Activated naive CD8-positive, alpha-beta T cell (primary cell): ENCODE data around the gene CDH24.

Experiments
- H3K27ac Mint-ChIP-seq: one replicate; pipeline ENCODE4 v1.8.0; 2021; ENCODE audit warnings: mixed read lengths
- H3K27me3 Mint-ChIP-seq: one replicate; pipeline ENCODE4 v1.8.0; 2021; ENCODE audit warnings: mixed read lengths
- H3K36me3 Mint-ChIP-seq: one replicate; pipeline ENCODE4 v1.8.0; 2021; ENCODE audit warnings: mixed read lengths
- H3K4me1 Mint-ChIP-seq: one replicate; pipeline ENCODE4 v1.8.0; 2021; ENCODE audit warnings: low read depth, mixed read lengths
- H3K4me3 Mint-ChIP-seq: one replicate; pipeline ENCODE4 v1.8.0; 2021; ENCODE audit warnings: mild to moderate bottlenecking, mixed read lengths
- H3K9me3 Mint-ChIP-seq: one replicate; pipeline ENCODE4 v1.8.0; 2021; ENCODE audit warnings: low read depth, mixed read lengths

CDH24 gene

DNA sequence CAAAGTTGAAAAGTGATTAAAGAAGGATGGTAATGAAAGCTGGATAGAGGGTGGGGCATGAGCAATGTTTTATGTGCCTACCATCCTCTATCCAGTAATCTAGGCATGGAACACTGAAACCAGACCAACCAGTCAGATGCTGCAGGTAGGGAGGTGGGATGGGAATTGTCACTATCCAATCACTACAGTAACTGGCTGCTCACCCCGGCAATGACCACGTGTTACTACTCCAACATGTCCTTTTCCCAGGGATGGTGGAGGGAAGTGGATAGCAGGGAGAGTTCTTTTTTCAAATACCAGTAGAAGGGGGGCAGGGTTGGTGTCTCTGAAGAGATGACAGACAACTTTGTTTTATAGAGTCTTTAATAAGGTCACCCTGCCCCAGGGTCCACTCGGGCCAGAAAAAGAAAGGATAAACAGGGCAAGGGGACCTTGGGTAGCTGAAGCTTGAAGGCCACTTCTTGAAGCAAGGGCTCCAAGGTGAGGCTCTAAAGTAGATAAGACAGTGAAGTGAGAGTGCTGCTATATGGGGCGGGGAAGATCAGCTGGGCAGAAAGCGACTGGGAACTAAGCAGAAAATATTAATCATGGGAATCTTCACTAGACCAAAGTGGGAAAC lies 14.7 kb upstream of the CDH24 start:
- H3K27ac Mint-ChIP-seq: peak overlapping the region; percentile 98
- H3K27me3 Mint-ChIP-seq: no peaks in the 10 kb centered on the region
- H3K9me3 Mint-ChIP-seq: no peaks in the 10 kb centered on the region
- peaks cover 40% of the 10 kb centered on the region for H3K4me1 Mint-ChIP-seq
- H3K4me3 Mint-ChIP-seq: peak overlapping the region; percentile 99
- peaks cover 6% of the 10 kb centered on the region for H3K36me3 Mint-ChIP-seq

DNA sequence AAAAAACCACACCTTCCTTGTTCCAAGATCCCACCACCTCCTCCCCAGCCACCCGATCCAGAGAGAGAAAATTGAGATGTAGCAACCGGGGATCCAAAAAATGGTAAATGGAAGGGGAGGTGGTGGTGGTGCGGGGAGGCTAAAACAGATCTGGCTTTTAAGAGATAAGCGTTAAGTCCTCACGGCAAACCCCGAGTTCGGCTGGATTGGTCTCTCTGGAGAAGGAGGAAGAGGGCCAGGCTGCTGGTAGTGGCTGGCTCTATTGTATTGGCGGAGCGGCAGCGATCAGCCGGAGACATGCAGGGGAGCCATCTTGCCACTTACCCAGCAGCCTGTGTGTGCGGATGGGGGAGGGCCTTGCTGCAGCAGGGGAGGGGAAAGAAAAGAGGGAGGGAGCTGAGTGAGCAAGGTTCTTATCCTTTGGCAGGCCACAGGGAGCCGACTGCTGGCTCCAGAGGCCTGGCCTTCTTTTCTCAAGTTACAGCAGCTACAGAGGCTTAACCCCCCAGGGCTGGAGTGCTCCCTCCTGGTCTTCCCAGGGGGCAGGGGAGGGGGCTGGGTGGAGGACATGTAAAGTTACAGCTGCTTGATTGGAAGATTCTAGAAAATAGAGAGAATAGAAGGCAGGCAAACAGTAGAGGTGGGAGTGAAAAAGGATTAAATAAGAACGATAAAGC lies 14.1 kb upstream of the CDH24 start:
- peak overlapping the region; percentile 98 for H3K27ac Mint-ChIP-seq
- H3K4me1 Mint-ChIP-seq: peaks cover 38% of the 10 kb centered on the region
- peaks cover 6% of the 10 kb centered on the region for H3K36me3 Mint-ChIP-seq
- peak overlapping the region; percentile 99 for H3K4me3 Mint-ChIP-seq
- no peaks in the 10 kb centered on the region for H3K9me3 Mint-ChIP-seq
- no peaks in the 10 kb centered on the region for H3K27me3 Mint-ChIP-seq

DNA sequence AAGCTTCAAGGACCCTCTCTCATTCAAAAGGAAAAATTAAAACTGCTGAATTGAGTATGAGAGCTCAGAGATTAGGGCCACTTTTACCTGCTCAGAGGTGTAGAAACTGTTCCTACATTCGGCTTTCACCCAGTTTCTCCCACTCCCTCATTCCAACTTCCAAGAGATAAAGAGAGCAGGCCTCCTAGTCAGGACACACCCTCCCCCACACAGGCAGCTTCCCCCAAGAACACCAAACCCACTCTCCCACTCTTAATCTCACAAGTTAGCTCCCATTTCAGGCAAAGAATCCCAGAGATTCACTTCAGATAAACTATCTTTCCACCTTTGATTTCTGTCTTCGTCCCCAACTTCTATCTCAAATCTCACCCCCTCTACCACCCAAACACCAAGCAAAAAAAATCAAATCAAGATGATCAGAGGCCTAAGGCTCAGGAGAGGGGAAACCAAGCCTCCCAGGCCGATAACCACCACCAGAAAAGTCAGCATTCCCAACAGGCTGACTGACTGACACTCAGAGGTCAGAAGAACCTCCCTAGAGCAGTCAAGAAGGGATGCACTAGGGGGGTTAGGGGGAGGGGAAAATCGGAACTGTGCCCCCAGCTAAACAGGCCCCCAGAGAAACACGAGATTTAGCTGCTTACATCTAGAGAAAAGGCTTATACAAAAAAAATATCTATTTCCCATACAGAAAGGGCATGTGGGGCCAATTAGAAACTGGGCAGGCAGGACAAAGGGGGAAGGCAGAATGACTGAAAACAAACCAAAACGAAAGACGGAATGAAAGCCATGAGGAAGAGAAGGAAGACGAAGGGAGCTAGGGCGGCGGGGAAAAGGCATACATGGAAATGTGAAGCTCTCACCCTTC lies 13.2 kb upstream of the CDH24 start:
- no peaks in the 10 kb centered on the region for H3K27me3 Mint-ChIP-seq
- H3K9me3 Mint-ChIP-seq: no peaks in the 10 kb centered on the region

GRCh38 chr14:23069413-23069806 lies 12.1 kb upstream of the CDH24 start:
- Mint-ChIP-seq H3K9me3 (no peaks in the 10 kb centered on the region), H3K27me3 (no peaks in the 10 kb centered on the region), H3K27ac (peak overlapping the region; percentile 50), H3K36me3 (peaks cover 4% of the 10 kb centered on the region), H3K4me3 (peak overlapping the region; percentile 75), H3K4me1 (peaks cover 42% of the 10 kb centered on the region)

More for the DNA sequence above, 13.2 kb upstream of the CDH24 start:
- Mint-ChIP-seq H3K27ac (peak overlapping the region; percentile 98), H3K4me1 (peaks cover 44% of the 10 kb centered on the region), H3K4me3 (peak overlapping the region; percentile 99), H3K36me3 (peaks cover 6% of the 10 kb centered on the region)

DNA sequence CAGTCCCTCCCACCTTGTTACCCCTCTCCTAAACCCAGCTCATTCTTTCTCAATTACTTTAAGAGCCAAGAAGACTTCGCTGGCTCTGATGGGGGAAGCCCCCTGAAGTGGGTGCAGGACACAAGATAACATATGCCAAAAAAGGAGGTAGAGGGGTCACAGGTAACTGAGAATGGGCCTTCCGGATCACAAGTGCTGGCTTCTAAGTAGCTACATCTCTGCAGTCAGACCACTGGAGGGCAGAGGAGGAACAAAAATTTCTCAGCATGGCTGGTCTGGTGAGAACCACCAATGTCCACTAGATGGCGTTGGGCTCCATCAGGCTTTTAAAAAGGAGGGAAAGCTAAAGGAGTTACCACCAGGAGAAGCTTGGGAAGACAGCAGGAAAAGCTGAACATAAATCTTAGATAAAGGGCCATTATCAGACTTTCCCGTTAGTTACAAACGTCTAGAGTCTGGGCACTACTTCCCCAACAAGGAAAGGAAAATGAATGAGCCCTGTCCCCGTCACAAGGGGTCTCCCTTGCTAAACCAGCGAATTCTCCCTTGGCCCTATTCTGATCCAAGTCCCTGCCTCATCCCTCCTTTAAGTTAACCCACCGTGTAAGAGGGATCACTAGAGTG lies 11.6 kb upstream of the CDH24 start:
- Mint-ChIP-seq H3K9me3 (no peaks in the 10 kb centered on the region), H3K27ac (peak overlapping the region; percentile 68), H3K27me3 (no peaks in the 10 kb centered on the region), H3K36me3 (peaks cover 4% of the 10 kb centered on the region), H3K4me1 (peaks cover 42% of the 10 kb centered on the region), H3K4me3 (peak overlapping the region; percentile 75)

DNA sequence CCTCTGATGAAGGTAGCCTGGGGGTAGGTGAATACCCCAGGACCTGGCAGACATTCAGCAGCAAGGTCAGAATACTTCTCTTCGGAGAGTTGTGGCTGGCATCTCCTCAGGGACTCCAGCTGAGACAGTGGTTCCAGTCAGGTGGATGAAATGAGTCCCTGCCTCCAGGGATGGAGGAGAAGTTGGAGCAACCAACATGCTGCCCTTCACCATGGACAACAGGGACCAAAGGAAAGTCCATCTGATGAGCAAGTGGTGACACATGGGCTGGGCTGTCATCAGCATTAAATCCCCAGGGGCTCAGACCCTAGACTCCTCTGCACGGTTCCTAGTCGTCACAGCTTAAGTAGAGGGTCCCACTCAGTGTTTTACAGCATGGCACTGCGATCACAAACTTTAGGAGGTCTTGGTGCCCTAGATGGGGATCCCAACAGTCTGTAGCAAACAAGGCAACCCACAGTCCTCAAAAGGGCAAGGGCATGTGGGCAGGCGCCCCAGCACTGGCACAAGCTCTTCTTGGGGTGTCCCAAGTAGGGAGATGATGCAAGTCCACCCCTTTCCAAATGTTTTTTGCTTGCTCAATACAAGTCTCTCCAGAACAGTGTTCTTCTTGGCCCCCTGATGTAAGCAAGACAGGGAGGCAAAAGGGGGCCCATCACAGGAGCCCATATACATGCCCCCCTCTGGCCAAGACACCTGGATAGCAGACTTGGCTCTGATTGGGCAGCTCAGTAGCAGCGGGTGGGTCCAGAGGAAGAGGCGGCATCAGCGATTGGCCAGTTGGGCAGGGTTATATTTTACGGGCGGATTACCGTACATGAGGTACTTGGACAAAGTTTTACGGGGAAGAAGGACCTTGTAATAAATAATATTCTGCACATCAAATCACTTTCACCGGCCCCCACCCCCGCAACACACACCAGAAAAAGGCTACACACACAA lies 10.8 kb upstream of the CDH24 start:
- Mint-ChIP-seq H3K9me3 (no peaks in the 10 kb centered on the region), H3K4me3 (peak overlapping the region; percentile 75), H3K27ac (peak overlapping the region; percentile 68), H3K4me1 (peaks cover 42% of the 10 kb centered on the region), H3K36me3 (peaks cover 4% of the 10 kb centered on the region), H3K27me3 (no peaks in the 10 kb centered on the region)

DNA sequence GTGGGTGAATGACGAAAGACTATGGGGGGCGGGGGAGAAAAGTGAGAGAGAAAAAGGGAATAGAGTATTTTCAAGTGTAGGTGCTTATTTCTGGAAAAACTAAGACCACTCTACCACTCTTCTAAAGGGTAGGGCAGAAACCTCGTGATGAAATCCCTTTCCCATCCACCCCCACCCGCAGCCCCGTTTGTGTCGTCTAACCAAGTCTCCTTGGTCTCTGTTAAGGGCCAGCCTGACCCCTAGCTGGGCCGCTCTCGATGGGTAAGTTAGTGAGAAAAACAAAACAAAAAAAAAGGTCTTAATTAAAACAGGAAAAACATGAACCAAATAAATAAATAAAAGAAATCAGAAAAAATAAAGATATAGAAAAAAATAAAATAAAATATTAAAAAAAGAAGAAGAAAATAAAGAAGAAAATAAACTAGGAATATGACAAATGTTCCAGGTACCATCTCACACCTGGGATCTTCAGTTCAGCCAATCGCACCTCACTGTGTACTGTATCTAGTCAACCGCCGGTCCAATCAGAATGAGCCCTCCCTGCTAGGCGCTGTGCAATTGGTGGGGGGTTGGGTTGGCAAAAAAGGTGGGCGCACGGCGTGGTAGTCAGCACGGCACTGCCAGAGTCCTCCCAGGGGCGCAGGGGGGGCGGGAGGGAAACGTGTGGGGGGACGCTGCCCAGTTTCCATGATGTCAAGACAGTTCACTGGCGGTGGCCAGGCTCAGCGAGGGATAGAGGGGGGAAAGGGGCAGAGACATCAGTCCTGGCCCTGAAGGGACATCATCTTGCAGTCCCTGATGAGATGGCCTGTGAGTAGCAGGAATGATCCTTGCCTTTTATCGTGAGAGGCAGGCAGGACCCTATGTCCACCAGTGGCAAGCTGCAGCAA lies 9.8 kb upstream of the CDH24 start:
- no peaks in the 10 kb centered on the region for H3K9me3 Mint-ChIP-seq
- no peak overlapping the region for H3K4me3 Mint-ChIP-seq
- H3K4me1 Mint-ChIP-seq: peaks cover 36% of the 10 kb centered on the region
- H3K36me3 Mint-ChIP-seq: peaks cover 4% of the 10 kb centered on the region
- no peak overlapping the region for H3K27ac Mint-ChIP-seq
- H3K27me3 Mint-ChIP-seq: no peaks in the 10 kb centered on the region

GRCh38 chr14:23066368-23066767 lies 9.0 kb upstream of the CDH24 start:
- Mint-ChIP-seq H3K27ac (no peak overlapping the region), H3K27me3 (no peaks in the 10 kb centered on the region), H3K4me1 (peaks cover 29% of the 10 kb centered on the region), H3K4me3 (no peak overlapping the region), H3K36me3 (peaks cover 4% of the 10 kb centered on the region), H3K9me3 (no peaks in the 10 kb centered on the region)

GRCh38 chr14:23063601-23064000 lies 6.3 kb upstream of the CDH24 start:
- no peak overlapping the region for H3K27ac Mint-ChIP-seq
- H3K36me3 Mint-ChIP-seq: no peaks in the 10 kb centered on the region
- H3K27me3 Mint-ChIP-seq: no peaks in the 10 kb centered on the region
- no peak overlapping the region for H3K4me3 Mint-ChIP-seq
- no peaks in the 10 kb centered on the region for H3K9me3 Mint-ChIP-seq
- H3K4me1 Mint-ChIP-seq: peaks cover 7% of the 10 kb centered on the region

DNA sequence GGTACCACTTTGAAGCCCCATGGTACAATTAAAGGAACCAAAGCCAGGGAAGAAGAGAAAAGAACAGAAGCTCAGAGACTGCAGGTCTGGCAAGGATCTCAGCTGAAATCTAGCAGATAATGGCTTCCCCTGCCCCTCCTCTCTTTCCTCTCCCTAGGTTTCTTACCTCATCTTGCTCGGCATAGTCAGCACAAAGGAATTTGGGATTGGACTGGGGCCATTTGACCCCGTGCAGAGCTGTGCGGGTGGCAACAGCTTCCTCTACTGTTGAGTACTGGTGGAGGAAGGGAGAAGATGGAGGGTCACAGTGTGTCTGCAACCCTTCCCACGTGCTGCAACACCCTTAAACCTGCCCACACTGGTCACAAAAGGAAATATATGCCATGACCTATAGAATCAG lies 4.7 kb upstream of the CDH24 start:
- Mint-ChIP-seq H3K4me3 (no peak overlapping the region), H3K27ac (peak overlapping the region; percentile 61), H3K27me3 (no peaks in the 10 kb centered on the region), H3K4me1 (peaks cover 11% of the 10 kb centered on the region), H3K9me3 (no peaks in the 10 kb centered on the region), H3K36me3 (no peaks in the 10 kb centered on the region)

DNA sequence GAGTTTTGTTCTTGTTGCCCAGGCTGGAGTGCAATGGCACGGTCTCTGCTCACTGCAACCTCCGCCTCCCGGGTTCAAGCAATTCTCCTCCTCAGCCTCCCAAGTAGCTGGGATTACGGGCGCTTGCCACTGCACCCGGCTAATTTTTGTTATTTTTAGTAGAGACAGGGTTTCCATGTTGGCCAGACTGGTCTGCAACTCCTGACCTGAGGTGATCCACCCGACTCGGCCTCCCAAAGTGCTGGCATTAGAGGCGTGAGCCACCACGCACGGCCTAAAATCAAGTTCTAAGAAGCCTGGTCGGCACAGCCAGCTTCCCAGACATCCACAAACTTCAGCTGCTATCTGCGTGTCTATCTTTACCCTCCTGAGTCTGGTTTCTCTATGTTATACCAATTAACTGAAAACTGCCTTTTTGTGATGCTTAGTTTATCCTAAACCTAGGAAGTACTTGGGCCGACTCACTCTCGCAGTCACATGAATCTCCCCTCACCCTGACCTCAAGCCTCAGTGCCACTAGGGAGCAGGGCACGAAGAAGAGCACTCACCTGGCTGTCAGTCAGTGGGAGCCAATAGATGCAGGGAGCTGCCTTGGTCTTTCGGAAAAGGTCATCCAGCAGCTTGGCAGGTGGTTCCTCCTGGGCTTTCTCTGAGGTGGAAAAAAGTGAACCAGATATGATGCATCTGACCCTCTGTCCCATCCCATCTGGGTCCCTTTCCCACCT lies 3.4 kb upstream of the CDH24 start:
- no peaks in the 10 kb centered on the region for H3K9me3 Mint-ChIP-seq

GRCh38 chr14:23058654-23059504 lies 1.6 kb upstream of the CDH24 start:
- no peak overlapping the region for H3K27ac Mint-ChIP-seq
- no peaks in the 10 kb centered on the region for H3K27me3 Mint-ChIP-seq
- peaks cover 17% of the 10 kb centered on the region for H3K4me1 Mint-ChIP-seq
- H3K36me3 Mint-ChIP-seq: no peaks in the 10 kb centered on the region
- no peaks in the 10 kb centered on the region for H3K9me3 Mint-ChIP-seq
- H3K4me3 Mint-ChIP-seq: peak overlapping the region; percentile 40

More for the DNA sequence above, 3.4 kb upstream of the CDH24 start:
- H3K36me3 Mint-ChIP-seq: no peaks in the 10 kb centered on the region
- peaks cover 19% of the 10 kb centered on the region for H3K4me1 Mint-ChIP-seq
- no peak overlapping the region for H3K4me3 Mint-ChIP-seq
- H3K27me3 Mint-ChIP-seq: no peaks in the 10 kb centered on the region
- no peak overlapping the region for H3K27ac Mint-ChIP-seq
